Fibroblast of skin of left biceps (primary cell): ENCODE measurements around the gene MRRF.
A peak's percentile ranks its signal among the peaks of the same experiment; 100 is the strongest.

ENCODE experiments used
- DNase-seq, 2 experiments: peaks; one replicate each; pipeline ENCODE4 v3.0.0-alpha.2; 2013; ENCODE audit warnings: low read depth in 2 of 2

MRRF gene, protein sequence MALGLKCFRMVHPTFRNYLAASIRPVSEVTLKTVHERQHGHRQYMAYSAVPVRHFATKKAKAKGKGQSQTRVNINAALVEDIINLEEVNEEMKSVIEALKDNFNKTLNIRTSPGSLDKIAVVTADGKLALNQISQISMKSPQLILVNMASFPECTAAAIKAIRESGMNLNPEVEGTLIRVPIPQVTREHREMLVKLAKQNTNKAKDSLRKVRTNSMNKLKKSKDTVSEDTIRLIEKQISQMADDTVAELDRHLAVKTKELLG

DNA sequence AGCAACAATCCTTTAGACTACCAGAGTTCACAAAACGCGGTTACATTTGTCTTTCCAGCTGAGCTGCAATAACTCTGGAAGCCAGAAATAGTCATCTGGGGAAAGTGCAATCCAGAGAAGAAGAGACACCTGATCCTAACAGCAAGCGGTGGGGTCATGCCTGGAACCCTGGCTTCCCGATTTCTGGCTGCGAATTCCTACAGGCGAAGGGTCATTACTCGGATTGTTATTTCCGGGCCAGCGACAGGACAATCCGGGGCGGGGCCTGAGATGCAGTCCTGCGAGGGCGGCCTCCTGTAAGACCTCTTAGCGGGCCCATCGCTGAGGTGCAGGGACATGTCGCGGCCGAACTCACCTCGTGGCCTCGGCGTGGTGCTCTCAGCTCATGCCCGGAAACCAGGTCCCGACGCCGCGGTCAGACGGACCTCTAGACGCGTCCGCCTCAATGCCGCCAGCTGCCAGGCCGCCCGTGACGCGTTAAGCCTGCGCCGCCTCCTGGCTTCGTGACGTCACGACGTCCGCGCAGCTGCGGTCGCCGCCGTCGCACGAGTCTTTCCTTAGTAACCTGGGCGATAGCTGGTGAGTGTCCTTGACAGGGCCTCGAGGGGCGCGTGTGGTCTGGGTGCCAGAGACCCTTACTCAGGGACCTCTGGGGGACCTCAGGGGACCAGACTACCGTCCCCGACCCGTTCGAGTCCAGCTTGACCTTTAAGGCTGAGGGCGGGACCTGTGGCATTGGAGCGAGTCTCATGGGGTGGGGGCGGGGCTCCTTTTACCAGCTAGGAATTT lies at the start of gene MRRF, which contains the start of gene RBM18:
Gene MRRF, plus strand, starts transcription at position 523 of the 789 bp plus-strand sequence. CDS start 6,010 bp downstream, outside the sequence.
Gene RBM18, minus strand, starts transcription at position 481 of the 789 bp plus-strand sequence. CDS start 3,348 bp downstream, outside the sequence.
- DNase-seq, result peak; percentile 56 to 66

DNA sequence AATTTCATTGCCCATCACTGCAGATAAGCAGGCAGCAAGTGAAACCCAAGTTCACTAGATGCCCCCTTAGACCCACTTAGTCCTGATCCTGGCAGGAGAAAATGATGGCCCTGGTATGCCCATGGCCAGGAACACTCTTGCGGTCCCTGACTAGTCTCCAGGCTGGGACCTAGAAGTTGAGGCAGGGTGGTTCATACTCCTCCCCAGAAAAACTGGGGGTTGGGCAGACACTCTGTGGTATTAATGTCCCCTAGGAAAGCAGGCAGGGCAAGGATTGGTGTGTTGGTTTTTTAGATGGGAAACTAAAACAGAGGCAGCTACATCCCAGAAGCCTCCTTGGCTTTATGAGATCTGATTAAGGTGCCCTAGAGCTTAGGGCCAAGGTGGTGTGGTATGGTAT lies 49.0 kb upstream of the MRRF start:
- DNase-seq, result no peak

DNA sequence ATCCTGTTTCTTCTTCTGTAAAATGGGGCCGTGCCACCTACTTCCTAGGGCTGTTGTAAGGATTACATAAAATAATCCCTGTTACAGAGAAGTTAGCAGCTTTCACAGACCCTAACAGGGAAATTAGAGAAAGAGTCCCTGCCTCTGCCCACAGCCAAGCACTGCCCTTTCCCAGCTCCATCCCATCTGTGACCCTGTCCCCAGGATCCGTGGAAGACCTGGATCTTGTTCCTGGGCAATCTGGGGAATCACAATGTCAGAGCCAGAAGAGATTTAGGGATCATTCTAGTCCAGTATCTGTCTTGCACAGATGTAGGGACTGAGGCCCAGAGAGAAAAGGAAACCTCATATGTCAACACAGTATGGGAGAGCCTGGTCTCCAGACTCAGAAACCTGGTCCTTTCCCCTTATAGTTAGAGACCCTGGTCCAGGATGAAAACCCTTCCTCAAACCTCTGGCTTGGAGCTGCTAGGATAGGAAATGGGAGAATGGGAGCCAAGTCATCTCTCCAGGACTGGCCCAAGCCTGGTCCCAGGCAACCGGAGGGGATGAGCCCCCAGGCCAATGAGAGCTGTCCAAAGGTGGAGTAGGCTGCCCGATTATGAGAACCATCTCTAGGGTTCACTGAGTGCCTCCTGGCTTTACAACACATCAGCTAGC lies 48.4 kb upstream of the MRRF start:
- no peak for DNase-seq

DNA sequence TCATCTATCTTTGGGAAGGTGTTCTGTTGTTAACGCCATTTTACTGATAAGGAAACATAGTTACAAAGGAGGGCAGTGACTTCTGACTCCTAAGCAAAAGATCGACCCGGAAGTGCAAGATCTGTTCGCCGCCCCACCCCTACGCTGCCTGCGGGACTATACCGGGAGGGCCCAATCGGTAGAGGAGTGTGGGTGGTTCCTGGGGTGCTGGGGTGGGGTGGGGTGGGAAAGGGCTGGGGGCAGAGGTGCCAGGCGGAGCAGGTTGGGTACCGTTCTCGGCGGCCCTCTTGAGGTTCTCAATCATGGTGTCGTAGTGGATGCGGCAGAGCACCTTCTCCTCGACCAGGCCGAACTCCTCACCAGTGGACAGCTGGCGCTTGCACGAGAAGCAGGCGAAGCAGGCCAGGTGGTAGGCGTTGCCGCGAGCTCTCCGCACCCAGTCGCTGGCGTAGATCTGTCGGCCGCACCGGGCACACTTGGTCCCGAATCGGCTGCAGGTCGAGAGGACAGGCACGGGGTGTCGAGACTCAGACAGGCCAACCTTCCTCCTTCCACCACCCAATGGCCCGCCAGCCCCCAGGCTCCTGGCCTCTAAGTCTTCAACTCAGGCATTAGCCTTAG lies 47.8 kb upstream of the MRRF start:
- no peak for DNase-seq

DNA sequence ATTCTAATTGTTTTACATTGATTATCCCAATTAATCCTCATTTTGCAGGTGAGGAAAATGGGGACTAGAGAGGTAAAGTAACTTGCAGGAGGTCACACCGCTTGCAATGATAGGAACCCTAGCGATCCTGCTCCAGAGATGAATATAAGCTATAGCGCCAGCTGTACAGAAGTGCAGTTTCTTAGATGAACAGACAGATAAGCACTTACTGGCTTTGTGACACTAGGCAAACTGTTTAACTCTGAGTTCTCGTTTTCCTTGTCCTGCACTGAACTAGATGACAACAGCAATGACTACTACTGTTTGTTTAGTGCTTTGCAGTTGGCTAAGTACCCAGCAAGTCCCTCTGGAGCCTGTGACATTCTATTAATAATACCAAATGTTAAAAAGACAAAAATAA lies 47.0 kb upstream of the MRRF start:
- DNase-seq, result no peak

DNA sequence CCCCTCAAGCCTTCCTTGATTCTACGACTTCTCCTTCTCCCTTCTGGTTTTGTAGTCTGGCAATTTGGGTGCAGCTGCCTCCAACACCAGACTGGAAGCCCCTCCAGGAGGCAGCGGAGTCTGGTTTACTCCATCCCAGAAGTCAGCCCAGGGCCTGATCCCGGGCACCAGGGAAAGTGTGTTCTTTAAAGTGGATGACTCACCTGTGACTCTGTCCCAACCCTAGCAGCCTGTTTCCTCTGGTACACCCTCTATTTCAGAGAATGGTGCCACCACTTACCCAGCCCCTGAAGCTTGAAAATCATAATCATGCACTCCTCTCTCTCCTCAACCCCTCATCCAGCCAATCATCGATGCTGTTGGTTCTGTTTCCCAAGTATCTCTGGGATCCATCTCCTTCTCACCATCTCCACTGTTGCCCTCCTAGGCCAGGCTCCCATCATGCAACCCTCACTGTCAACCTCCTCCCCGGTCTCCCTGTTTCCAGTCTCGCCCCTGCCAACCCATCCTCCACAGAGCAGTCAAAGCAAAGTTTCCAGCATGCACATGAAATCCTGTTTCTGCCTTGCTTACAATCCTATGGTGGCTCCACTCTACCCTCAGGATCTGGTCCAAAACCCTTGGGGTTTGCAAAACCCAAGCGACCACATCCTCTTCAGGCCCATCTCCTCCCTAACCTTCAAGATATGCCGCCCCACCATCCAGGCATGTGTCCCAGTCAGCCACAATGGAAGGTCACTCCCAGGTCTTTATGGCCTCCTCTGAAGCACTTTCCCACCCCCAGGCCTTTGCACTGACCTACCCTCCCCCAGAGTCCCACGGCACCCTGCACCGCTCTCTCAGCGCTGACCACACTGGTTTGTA lies 46.4 kb upstream of the MRRF start:
- DNase-seq, result no peak

DNA sequence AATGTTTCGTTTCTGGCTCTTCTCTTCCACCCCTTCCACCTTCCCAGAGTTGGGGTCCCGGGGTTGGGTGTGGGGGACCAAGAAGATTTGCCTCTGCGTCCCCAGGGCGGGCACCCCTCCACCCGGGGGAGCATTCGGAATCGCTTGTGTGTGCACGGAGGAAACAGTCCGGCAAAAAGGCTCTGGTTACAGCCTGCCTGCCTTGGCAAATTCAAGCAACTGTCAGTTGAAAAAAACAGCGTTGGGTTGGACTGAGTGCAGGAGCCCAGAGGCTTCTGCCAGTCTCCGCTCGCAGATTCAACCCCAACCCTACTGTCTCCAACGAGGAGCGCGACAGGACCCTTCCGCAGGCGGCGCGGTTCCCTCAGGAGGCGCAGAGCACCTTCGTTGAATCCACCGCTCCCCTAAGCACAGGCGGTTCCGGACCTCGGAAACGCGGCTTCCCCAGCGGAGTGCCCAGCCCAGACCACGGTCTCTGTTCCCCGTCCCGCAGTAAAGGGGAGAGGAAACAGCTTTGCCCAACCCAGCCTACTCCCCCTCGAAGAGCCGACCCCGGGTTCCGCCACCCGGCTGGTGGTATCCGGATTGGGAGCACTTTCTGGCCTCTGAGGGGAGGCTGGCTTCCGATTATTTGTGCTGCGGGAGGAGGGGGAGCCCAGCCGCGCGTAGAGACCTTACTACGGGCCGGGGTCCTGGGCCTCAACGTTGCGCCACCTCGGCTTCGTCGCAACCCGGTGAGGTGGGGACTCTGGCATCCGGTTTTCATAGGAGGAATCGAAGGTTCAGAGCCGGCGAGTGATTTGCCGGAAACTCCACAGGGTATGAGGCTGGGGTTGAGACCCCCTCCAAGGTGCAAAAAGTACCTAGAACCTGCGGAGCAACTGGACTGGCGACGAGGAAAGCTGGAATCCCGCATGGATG lies 45.5 kb upstream of the MRRF start:
- no peak for DNase-seq

DNA sequence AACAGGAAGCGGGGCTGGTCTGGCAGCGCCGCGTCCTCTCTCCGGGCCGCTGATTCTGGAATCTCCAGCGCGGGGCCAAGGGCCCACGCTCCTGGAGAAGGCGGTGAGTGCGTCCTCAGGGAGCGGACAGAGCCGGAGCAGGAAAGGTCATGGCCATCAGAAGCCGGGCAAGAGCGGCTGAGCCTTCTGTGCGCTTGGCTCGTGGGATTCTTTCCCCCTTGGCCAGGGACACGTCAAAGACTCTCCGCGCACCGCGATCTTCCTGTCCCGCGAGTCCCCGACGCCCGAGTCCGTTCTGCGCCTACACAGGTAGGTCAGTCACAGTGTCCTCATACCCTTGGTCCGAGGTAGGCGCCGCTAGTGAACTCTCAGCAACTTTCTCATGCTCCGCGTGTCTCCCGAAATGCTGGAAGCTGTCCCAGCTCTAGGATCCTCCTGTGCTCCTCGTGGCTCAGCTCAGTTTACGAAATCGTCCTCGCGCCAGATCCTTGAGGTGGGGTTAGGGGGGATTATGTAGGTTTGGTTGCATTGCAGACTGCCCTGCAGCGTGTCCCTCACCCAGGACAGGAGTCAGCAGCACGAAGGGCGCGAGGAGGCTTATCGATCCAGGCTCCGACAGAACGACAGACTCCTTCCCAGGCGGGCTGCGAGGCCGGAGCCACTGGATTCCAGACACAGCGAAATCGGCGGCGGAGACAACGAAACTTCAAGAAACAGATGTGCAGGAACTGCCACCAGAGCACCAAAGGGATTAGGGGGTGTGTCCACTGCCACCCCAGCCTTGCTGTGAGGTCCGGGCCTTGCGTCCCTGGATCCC lies 44.6 kb upstream of the MRRF start:
- no peak for DNase-seq

DNA sequence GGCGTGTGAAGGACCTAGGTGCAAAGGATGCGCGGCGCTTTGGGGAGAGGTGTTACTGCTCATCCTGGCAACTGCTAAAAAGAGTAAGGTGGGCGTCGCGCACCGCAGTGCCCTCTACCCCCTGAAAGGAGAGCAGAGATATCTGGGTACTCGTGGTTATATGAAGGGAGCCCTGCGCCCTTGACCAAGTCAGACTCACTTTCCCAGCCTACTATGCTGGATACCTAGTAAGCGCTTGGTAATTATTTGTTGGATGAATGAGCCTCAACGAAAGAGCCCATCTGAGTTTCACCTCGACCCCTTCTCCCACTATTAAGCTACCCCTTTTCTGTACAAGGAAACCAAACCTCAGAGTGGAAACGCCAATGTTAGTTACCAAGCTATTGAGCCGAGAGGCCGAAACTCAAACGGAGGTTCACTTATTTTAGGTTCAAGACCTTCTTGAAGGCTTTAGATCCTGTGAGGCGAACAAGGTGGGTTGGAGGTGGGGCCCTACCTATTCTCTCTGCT lies 44.0 kb upstream of the MRRF start:
- no peak for DNase-seq

DNA sequence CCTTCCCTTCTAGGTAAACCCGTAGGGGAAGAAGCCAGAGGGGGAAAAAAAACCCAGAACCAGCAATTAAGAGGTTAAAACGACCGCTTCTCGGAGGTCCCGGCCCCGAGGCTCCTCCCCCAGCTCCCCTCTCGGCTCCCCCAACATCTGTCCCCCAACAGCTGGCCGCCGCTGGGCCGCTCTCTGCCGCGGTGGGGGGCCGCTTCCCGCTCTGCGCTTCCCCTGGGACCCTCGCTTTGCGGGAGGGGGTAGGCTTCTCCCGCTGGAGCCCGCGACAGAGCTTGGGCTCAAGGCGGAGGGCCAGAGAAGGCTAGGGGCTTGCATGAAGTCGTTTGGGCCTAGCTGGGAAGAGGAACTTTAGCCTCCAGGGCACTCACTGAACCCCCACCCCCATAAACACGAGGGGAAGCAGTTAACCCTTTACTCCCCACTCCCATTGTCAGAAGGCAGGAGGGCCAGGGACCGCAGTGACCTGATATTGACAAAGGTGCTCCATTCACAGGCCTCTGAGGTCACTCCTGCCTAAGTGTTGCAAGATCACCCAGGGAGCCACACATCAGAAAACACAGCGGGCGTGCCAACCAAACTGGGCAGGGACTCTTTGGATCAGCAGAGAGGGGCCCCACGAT lies 43.4 kb upstream of the MRRF start:
- no peak for DNase-seq

DNA sequence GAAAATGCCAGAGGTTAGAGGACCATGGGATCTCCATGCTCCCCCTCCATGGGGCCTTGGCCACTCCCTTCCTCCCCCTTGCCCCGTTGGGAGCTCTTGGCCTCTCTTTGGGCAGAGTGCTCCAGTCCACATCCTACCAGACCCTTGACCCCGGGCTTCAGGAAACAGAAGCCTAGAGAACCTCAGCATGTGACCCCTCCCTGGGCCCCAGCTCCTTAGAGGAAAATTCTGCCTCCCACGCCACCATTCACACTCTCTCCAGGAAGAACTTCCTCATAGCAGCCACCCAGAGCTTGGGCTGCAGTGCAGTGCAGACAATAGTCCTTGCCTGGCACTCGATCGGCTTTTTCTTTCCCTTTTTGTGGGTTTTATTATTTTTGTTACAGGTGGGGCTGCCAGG lies 41.9 kb upstream of the MRRF start:
- DNase-seq, result no peak

DNA sequence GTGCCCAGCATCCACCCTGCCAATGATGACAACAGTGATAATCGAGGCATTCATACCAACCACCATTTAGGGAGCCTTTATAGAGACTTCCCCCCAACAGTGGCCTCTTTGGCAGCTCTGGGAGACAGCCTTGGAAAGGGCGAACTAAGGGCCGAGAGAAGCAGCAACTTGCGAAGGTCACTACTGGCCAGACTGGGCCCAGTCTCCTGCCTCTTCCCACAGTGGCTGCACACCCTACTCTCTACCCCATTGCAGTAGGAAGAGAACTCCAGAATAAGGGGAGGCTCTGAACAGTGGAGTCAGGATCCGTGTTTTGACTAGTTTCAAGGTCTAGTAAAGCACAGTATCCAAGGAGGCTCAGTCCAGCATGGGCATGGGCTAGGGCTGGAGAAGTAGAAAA lies 41.2 kb upstream of the MRRF start:
- no peak for DNase-seq

DNA sequence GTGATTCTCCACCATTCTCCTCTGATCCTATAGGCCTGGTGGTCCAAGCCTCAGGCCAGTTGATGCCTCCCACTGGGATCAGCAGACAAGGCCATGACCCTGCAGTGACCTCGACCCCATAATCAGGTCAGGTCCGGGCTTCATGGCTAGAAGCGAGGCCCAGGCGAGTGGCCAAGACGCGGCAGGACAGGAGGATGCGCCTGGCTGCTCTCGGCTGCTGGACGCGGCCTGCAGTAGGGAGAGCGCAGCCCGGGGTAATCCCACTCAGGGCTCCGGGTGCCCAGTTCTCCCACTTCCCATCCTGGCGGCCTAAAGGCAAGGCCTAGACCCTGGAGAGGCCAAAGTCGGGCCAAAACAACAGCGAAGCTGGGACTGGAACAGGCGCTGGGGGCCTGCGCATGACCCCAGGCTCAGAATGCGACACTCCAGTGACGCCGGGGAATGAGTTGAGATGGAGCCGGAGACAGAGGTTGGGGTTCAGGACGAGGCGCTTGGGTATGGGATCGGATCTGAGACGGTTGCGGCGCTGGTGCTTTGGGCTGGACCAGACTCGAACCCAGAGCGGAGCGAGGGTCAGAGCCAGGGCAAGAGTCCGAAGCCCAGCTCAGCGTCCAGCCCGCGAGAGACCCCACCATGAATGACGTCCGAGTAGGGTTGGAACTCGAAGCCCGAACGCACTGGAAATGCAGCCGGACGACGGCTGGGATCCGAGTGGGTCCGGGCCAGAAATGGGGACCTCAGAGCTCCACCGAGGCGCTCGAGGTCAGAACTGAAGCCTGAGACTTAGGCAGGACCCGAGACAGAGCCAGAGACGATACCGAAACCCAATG lies 39.2 kb upstream of the MRRF start:
- DNase-seq, result no peak

DNA sequence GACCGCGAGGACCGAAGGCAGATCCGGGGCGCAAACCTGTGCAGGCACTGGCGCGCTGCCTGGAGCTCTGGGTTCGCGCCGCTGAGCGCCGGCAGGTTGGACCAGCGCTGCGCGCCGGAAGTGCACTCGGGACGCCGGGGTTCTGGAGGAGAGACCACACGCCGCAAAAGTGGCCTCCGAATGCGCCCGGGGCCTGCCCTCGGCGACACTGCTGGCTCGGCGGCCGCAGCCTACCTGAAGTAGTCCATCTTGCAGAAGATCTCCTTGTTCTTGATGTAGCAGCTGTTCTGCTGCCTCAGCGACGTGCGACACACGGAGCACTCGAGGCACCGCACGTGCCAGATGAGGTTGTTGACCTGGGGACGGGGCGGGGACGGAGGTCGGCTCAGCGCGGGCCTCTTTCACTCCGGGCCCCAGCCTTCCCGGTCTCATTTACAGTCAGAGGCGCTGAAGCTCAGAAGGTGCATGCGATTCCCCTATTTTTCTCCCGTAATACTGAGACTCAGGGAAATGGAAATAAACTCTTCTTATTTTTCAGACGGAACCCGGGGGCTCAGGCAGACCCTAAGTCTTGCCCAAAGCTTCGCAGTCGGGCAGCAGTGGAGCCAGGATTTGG lies 38.4 kb upstream of the MRRF start:
- DNase-seq, result no peak

DNA sequence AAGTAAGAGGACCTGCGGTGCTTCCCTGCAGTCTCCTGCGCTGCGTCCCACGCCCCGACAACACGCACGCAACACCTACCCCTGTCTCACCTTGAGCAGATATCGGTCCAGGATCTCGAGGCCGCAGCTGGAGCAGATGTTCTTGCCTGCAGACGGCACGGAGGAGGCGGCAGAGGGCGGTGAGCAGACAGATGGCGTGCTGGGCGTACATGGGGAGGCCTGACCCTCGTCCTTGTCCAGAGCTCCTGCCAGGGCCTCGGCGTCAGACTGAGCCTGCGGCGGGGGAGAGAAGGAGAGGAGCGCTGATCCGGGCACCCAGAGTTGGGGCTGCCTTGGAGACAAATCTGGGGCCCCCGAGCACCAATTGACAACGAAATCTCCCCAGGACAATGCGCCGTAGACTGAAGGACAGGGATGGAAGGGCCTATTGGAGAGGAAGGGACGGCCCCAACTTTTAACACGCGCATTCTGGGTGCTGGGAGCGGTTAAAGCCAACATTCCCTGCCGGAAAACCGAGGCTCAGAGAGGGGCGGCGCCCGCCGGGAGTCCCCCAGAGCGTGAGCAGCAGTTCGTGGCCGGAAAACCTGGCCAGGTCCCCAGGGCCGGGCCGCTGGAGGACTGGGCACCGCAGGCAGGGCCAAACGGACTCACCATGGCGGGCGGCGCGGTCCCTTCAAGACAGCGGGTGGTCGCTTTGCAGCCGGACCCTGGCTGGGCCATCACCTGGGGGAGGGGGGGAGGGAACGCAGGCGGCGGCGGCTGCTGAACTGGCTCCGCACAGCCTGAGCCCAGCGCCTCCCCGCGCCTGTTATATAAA lies 37.7 kb upstream of the MRRF start:
- DNase-seq, result no peak

DNA sequence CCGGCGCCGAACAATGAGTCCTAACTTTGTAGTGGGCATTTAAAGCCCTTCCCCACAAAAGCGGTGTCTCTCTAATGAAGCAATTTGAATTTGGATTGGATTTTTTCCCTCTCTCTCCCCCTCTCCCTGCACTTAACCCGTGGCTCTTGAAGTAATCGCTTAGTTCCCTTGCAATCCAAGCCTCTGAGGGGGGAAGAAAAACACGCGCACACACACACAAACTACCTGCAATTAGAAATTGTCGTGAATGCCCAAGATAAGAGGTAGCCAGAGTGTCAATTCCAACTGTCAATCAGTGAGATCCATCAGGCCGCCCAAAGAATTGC lies 37.1 kb upstream of the MRRF start:
- DNase-seq, result no peak

DNA sequence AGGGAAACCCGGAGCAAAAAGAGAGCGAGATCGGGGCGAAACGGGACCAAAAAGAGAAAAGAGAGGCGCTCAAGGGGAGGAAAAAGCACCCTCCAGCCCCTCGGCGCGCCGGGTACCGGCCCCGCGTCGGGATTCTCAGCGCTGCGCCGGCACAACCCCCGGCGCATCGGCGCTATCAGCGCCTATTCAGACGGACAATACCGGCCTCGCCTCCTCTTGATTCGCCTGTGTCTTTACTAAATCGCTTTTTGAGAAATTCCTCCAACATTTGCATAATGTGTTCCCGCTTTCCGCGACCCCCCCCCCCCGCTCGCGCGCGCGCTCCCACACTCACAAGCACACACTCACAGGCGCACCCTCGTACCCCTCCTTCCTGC lies 36.5 kb upstream of the MRRF start:
- DNase-seq, result no peak
